NCI-H1048 (cell line): ENCODE data around the gene AFG1L.
"Not testable (repeated sequence)": the region's sequence is repeated elsewhere in the genome, so short reads cannot be mapped to it uniquely, and the experiment has no call there.

Experiments
- DNase-seq: peaks from one replicate; lab custom pipeline; 2025; lab: John Stamatoyannopoulos, UW

The AFG1L gene

DNA sequence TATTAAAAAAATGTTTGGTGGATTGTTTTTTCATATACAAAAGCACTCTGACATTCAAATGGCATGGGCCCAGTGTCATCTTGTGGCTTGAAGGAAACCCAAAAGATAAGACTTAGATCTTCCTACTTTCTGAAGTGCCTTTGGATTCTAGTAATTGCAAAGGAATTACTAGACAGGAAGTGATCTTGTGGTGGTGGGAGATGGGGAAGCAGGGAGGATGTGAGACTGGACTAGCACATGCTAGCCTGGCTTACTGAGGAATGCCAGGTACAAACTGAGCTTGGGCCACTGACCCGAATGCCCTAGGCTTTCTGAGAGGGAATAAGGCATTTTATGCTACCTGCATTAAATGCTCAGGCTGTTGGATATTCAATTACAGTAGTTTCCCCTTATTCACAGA is 59.0 kb downstream of the AFG1L start:
- no peak for DNase-seq

DNA sequence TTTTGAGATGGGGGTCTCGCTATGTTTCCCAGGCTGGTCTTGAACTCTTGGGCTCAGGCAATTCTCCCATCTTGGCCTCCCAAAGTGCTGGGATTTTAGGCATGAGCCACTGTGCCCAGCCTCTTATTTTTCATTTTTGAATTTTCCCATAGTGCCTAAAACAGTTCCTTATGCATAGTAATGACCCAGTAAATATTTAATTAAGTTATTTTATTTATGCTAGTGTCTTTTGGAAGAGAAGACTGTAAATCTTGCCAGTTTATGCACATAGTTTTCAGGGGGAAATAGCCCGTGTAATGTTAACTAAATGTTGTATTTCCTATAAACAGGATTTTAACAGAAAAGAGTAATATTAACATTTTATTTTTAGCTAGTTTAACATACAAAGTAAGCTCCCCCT is 60.3 kb downstream of the AFG1L start:
- DNase-seq: no peak

DNA sequence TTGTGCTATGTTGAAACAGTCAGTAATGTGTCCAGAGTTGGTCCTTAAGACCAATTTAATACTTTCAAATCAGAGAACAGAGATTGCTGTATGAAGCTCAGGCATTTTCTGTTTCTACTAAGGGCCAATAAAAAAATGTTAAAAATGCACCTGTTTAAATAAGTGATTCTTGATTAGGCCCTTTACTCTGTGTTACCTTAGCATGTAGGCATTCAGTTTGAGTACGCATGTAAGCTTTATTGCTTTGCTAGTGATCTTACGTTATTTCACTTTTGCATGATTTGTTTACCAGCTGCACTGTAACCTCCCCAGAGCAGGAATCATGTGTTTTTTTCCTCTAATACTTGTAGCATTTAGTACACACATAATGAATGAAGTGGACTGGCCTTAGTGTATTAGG is 61.0 kb downstream of the AFG1L start:
- no peak for DNase-seq

DNA sequence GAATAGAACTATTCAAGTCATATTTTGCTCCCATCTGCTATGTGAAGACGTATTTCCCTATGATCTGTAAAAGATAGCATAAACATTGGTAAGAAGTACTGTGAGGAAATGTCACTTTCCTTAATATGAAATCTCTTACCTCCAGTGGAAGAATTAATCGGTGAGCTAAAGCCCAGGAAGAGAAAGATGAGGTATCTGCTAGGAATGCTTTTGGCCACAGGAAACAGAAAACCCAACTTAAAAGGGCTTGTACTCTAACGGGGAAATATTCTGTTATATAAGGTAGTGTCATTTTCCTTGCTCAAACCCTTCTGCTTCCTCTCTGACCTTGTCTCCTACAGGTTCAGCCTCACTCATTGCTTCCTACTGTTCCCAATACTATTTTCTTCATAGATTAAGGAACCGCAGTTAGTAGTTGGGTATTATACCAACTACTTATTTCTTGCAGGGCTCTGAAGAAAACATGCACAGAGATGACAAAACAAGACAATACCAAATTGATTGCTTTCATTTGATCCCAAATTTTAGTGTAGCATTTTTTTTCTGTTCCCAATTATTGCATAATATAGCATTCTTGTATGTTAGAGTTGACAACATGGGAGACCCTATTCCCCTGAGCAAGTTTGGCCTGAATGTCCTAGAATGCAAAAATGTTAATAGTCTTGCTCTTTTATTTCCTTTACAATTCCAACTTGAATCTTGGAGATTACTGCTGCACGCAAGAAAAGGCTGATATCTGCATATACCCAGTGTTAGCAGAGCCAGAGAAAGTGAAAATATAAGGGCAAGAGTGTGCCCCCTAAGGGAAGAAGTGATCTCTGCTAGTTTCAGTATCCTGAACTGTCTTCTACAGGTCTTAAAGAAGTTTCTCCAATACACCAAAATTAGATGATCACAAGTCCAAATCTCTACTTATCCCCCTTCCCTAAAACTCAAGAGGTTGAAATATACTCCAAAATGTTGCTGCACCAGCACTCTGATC is 65.3 kb downstream of the AFG1L start:
- DNase-seq: no peak

DNA sequence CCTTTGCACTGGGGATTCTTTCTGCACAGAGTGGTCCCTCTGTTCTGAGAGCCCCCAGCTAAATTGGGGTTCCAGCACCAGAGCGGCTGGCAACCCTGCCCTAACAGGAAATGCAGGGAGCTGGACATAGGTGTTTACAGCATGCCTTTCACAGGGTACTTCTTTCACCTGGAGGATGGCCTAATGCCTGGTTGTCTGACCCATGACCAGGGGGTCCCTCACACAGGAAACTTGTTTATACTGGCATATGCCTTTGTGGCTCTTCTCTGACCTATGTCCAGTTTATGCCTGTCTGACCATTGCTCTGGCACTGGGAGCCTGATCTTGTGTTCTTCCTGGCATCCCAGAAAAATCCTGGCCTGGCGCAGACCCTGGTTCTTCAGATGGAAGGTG is 66.1 kb downstream of the AFG1L start:
- DNase-seq: no peak

DNA sequence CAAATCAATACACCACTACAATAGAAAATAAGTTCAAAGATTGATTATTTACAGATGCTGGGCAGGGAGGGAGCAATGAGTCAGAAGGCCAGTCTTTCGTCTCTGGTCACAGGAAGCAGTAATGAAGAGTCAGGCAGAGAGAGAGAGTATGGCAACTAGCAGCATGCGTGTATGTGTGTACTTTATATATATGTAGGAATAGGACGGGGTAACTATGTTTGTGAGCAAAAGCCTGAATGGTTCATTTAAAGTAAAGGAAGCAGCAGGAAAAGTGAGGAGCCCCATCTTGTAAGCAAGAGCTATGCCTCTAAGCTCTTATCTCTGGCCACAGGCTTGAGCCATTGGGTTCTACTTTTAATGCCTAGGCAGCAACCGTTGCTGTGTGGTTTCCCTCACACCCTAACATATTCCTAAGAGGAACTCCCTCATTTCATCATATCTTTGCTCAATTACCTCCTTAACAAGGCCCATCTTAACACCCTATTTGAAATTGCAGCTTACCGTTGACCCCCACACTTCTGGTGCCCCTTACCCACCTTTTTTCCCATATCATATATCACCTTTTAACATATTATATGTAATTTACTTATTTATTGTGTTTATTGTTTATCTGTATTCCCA is 66.6 kb downstream of the AFG1L start:
- DNase-seq: no peak

DNA sequence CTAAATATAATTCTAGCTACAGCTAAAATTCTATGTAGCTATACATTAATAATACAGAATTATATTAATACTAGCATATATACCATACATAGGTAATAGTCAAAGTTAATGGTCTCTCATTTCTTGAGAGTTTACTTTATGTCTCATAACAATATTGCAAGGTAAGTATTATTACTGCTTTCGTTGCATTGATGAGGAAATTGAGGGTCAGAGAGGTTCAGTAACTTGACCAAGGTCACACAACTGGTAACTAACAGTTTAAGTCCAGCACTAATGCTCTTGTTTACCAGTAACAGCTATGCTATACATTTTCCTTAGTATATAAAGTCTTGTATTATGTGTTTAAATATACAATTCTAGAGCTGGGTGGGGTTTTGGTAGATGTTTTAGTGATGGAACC is 67.6 kb downstream of the AFG1L start:
- no peak for DNase-seq

DNA sequence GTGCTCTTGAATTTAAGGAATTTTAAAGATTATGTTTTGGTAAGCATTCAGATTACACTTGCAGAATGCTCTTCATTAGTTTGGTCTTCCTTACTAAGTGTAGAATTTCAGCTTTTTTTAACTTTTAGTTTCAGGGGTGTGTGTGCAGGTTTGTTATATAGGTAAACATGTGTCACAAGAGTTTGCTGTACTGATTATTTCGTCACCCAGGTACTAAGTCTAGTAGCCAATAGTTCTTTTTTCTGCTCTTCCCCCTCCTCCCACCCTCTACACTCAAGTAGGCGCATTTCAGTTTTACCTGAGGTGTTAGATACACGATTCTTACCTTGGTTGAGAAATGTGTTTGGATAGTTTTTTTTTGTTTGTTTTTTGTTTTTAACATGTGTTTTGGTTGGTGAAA is 68.3 kb downstream of the AFG1L start:
- no peak for DNase-seq

DNA sequence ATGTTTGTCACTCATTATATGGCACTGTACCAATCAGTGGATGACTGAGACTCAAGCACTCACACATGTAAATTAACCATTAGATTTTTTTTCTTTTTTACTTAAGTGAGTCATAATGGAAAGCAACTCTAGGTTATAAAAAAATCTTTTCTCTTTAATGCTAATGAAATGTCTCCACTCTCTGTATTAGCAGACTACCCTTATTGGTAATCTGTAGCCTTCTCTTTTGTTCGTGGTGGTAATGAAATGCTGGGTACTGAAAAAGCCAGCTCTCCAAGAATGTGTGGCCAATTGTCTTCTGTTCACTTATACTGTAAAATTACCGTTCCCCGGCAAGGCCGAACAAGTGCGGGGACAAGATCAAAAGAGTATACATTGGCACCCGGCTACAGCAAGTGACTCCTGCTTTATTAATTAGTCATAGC is 69.0 kb downstream of the AFG1L start:
- no peak for DNase-seq

DNA sequence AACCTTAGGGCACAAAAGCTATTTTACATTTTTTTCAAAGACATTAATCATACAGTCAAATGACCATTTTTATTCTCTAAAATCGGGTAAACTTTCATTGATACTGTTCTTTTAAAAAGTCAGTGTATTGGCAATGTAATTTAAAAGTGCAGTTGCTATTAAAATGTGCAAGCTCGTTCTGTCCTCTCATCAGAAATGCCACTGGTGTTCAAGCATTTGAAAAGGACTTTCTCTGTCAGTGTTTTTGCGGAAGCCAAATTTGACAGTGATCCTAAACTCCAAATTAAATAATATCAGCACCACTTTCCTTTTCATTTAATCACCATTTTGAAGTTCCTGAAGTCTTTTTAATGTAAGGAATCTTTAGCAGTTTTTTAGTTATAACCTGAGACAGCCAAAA is 69.6 kb downstream of the AFG1L start:
- no peak for DNase-seq

DNA sequence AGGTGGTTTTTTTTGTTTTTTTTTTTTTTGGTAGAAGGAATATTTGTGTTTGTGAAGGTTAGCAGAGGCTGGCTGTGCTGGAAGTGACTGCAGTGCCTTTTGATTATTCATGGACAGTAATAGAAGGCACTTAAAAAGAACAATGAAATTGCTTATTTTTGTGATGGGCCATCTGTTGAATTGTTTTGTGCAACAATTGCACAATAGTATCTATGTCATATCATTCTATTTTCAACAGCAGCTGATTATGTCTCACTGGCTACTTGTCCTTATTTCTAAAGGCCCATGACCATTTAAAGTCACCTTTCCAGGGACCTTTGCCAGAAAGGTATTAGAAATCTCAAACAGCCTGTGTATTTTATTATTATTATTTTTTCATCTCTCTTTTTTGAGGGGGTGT is 70.6 kb downstream of the AFG1L start:
- no peak for DNase-seq

DNA sequence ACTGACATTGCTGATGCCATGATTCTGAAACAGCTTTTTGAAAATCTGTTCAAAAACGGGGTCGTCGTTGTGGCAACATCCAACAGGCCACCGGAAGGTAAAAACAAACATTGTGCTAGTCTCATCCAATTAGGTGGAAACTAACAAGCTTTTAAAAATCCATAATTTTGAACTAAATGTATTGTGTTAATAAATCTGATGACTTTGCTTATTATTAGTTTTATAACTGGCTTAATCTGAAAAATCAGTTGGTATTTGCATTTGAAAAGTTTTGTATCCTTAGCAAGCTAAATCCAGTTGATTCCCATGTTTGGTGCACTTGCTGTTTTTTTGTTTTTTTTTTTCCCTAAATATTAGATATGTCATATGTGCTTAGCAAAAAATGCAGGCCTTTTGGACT is 71.4 kb downstream of the AFG1L start:
- no peak for DNase-seq

DNA sequence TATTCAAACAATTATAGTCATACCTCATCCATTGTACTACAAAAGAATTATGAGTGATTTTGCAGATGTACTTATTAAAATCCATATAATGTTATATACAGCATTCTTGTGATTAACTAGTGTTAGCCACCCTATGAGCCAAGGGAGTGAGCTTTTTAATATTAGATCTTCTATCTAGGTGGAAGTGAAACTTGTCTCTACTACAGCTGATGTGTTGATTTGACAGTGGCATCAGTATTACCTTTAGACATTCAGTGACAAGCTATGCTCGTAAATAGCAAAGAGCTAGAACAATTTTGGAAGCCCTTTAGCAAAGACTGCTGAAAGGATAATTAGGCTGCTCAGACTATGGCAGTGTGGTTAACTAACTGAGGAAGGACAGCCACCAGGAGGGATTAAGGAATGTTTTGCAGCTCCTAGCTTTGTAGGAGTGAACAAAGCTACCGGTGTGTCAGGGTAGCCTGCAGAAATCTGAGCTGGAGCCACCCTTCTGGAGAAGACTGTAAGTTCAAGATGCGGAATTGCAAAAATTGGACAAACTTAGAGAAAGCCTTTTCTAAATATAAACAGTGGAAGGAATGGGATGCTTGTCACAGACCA is 73.7 kb downstream of the AFG1L start:
- no peak for DNase-seq

DNA sequence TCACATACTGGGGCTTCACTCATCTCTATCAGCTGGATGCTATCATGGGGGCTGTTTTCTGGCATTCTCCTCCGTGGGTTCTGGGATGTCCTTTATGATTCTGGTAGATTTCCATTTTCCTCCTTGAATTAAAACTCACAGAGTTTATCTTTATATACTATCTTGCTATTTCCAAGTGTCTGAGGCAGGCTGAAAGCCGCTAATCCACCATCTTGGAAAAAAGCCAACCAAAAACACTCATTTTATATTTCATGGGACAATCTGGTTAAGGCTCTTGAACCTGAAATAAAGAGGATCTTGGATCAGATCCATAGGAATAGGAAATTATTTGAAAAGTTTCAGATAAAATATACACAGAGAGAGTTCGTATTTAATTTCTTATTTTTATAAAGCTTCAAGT is 86.0 kb downstream of the AFG1L start:
- no peak for DNase-seq

DNA sequence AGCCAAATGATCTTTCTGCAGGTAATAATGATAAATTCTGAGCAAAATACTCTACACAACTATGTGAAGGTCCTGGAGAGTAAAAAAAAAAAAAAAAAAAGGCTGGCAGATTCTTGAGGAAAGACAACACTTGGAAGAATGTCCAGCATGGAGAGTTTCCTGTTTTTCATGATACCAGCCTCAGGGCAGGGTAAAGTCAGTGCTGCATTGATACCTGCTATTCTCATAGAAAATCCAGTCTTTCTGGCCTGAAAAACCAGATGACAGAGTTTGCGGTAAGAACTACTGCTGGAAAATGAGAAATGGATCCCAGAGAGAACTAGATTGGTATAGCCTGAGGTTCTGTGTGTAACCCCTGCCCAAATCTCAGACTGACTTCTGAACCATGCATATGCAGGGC is 89.1 kb downstream of the AFG1L start:
- no peak for DNase-seq

DNA sequence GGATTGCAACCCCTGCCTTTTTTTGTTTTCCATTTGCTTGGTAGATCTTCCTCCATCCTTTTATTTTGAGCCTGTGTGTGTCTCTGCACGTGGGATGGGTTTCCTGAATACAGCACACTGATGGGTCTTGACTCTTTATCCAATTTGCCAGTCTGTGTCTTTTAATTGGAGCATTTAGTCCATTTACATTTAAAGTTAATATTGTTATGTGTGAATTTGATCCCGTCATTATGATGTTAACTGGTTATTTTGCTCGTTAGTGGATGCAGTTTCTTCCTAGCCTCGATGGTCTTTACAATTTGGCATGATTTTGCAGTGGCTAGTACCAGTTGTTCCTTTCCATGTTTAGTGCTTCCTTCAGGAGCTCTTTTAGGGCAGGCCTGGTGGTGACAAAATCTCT is 94.3 kb downstream of the AFG1L start:
- DNase-seq: not testable (repeated sequence)

DNA sequence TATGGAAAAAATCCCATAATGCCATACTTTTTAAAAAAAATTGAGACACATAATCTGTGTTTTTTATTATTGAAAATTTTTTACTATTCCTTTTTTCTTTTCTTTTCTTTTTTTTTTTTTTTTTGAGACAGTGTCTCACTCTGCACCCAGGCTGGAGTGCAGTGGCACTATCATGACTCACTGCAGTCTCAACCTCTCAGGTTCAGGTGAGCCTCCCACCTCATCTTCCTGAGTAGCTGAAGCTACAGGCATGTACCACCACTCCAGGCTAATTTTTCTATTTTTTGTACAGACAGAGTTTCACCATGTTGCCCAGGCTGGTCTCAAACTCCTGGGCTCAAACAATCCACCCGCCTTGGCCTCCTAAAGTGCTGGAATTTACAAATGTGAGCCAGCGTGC is 100.4 kb downstream of the AFG1L start:
- no peak for DNase-seq

DNA sequence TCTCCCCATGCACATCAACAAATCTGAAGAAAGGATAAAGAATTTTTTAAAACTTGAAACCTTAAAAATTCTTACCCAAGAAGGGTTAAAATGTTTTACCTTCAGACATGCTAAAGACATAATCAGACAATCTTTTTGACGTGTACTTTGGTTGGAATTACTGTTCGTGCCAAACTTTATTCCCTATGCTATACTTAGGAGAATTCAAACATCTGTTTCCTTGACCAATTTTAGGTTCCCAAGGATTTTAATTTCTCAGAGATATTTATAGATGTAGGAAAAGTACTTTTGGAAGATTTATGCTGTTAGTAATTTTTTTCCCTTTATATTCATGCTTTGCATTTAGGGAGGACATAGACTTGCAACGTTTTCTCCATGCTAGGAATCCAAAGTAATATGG is 108.4 kb downstream of the AFG1L start:
- no peak for DNase-seq

DNA sequence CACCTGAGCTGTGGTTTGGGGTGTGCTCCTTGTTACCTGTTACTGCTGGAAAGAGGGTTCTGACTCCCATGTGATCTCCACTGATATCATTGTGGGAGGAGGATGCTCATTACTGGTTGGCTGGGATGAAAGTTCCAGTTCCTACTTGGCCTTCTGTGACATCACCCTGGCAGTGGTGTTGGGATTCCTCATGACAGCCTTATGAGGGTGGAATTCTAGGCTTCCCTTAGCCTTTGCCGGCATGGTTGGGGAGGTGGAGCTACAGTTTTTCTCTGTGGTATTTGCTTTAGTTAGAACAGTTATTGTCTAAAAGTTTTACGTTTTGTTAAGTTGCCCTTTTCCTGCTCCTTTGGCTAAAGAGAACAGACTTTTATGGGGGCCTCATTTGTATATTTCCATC is 112.1 kb downstream of the AFG1L start:
- no peak for DNase-seq

DNA sequence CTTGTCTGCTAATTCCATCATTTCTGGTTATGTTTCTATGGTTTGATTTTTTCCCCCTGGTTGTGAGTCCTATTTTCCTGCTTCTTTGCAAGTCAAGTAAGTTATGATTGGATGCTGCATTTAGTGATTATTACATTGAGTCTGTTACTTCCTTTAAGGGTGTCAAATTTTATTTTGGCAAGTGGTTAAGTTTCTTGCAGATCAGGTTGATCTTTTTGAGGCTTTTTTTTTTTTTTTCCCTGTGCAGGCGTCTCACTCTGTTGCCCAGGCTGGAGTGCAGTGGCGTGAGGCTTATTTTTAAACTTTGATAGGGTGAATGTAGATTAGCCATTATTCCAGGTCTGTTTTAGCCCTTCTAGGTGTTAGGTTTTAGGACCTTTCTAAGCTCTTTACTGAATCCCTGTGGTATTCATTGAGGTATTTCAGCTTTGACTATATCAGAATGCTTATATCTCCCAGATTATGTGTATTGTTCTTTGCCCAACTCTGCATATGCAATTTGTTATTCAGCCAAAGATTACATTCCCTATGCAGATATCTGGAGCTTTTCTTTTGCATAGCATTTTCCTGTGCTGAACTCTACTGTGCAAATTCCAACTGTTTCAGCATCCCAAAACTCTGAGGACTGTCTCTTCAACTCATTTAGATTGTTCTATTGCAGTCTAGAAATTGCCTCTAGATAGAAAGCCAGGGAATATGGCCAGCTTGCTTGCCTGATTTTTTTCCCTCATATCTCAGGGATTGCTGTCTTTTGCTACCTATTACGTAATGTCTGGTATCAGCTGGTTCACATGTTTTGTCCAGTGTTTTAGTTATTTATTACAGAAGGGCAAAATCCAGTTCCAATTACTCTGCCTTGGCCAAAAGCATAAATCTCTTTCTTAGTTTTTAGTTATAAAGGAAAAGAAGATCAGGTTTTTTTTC is 113.3 kb downstream of the AFG1L start:
- DNase-seq: no peak

DNA sequence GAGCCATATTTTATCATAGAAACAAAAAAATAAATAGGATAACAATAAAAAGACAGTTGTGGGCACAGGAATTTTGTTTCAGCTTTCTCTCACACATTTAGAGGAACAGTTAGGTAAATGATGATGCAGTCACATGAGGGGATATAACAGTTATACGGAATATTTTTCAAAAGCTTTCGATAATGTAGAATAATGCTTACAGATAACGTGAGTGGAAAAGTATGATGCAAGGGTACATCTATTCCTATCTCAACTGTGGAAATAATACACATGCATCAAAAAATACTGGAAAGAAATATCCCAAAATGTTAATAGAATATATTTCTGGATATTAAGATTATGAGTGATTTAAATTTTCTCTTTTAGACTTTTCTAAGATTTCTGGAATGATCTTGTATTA is 114.0 kb downstream of the AFG1L start:
- no peak for DNase-seq
